ENCODE results near the gene VN1R5.

The VN1R5 gene

GRCh38 chr1:247296599-247297180 lies 40.8 kb downstream of the VN1R5 start:
- TF ChIP-seq CTCF (IDR thresholded peaks at IDR 0.05; ENCODE audit: low read depth, low read length) = no peak
- H3K27me3 ChIP-seq = no peaks in the 10 kb centered on the region
- H3K9me3 ChIP-seq = no peaks in the 10 kb centered on the region
- peaks cover 15% of the 10 kb centered on the region for H3K36me3 ChIP-seq
- no peaks in the 10 kb centered on the region for H3K4me1 ChIP-seq
- H3K4me3 ChIP-seq (ENCODE audit: low read depth, low read length) = no peak overlapping the region
- no peak for DNase-seq

DNA sequence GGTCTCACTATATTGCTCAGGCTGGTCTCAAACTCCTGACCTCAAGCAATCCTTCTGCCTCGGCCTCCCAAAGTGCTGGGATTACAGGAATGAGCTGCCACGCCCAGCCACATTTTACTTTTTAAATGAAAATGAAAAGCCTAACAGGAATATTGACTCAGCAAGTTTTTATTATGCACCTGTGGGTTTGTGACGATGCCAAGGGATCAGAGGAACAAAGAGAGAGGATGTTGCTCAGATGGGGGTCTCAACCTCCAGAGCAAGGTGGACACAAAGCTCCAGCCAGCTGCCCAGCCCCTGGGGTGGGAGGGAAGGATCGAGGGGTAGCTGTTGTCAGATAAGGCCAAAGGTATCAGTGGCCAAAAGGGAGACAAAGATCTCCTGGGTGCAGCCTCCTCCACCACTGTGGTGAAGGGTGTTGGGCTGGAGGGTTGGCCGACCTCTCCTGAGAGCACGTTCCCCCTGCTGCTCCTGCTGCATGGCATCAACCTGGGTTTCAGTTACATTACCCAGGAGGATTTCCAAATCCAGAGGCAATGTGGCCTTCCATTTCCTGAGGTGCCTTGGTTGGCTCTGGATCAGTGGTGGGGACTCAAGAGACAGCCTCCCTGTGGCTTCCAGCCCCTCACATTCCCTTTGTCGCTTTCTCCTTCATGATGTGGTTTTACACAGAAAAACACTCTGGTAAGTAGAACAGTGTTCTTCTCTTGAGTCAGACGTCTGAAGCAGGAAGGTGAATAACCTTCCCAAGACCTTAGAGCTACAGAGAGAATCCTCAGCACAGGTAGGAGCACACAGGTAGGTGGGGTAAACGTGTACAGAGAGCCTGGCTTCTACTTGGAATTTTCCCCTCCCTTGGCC lies 41.6 kb downstream of the VN1R5 start:
- no peak for DNase-seq
- H3K9me3 ChIP-seq = no peaks in the 10 kb centered on the region
- H3K27me3 ChIP-seq = no peaks in the 10 kb centered on the region
- no peak for TF ChIP-seq CTCF (IDR thresholded peaks at IDR 0.05; ENCODE audit: low read depth, low read length)
- H3K4me1 ChIP-seq = no peaks in the 10 kb centered on the region
- peaks cover 18% of the 10 kb centered on the region for H3K36me3 ChIP-seq
- no peak overlapping the region for H3K4me3 ChIP-seq (ENCODE audit: low read depth, low read length)

GRCh38 chr1:247298124-247298481 lies 42.2 kb downstream of the VN1R5 start:
- DNase-seq = no peak
- Histone ChIP-seq H3K36me3 (peaks cover 24% of the 10 kb centered on the region), H3K4me1 (no peaks in the 10 kb centered on the region), H3K27me3 (no peaks in the 10 kb centered on the region), H3K9me3 (no peaks in the 10 kb centered on the region), H3K4me3 (ENCODE audit: low read depth, low read length) (no peak overlapping the region)
- TF ChIP-seq CTCF (IDR thresholded peaks at IDR 0.05; ENCODE audit: low read depth, low read length) = no peak

GRCh38 chr1:247298701-247299100 lies 42.8 kb downstream of the VN1R5 start:
- Histone ChIP-seq H3K9me3 (no peaks in the 10 kb centered on the region), H3K27me3 (no peaks in the 10 kb centered on the region), H3K36me3 (peaks cover 30% of the 10 kb centered on the region), H3K4me1 (no peaks in the 10 kb centered on the region), H3K4me3 (ENCODE audit: low read depth, low read length) (no peak overlapping the region)
- no peak for DNase-seq
- no peak for TF ChIP-seq CTCF (IDR thresholded peaks at IDR 0.05; ENCODE audit: low read depth, low read length)

DNA sequence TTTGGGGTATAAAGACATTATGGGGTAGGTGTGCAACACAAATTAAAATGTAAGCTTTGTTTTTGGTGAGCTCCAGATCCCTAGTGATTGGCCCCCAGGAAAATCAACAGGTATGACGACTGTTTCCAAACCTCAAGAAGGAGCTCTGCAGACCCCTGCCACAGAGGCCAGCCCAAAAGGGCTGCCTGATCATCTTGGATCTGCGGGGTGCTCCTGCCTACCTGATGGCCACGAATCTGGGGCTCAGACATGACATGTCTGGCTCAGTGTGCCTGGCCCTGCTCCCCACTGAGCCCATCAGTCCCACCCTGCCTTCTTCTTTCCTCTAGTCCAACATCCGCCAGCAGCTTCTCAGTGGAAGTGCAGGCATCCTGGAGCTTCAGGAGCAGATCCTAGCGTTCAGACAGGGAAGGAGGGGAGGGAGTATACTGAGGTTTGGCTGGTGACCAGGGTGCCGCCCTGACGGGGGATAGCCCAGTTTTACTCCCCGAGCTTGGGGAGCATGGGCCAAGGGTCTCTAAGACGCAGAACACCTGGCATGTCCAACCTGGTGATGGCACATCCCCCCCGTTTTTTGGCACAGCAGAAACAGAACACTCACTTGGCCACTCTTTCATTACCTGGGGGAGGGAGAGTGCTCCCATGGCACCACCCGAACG lies 44.0 kb downstream of the VN1R5 start:
- no peaks in the 10 kb centered on the region for H3K27me3 ChIP-seq
- H3K4me3 ChIP-seq (ENCODE audit: low read depth, low read length) = no peak overlapping the region
- no peak for TF ChIP-seq CTCF (IDR thresholded peaks at IDR 0.05; ENCODE audit: low read depth, low read length)
- H3K36me3 ChIP-seq = peaks cover 38% of the 10 kb centered on the region
- no peaks in the 10 kb centered on the region for H3K9me3 ChIP-seq
- H3K4me1 ChIP-seq = no peaks in the 10 kb centered on the region
- DNase-seq = no peak
